HCT116 (cell line): ENCODE measurements around the gene PXDN. TPM values are rescaled to one million over a fixed set of nuclear protein-coding genes. Genes with fewer than 3 reads are reported as not detected.

Experiments used
- ATAC-seq: fragments of 200-7000 bp; cut with Tn5 transposase; 2 replicates; pipeline ENCODE4 v1.9.1; 2020; ENCODE audit warnings: mild to moderate bottlenecking, moderate library complexity
- BruUV-seq: library from RNA; stranded (reverse); fragments of 400-500 nt; replicated peaks from 2 replicates; lab custom pipeline; 2021; lab: Mats Ljungman, UMichigan
- CTCF ChIA-PET: fragments of 300-600 bp; sonication (Branson Sonifier 250); formaldehyde crosslinking; loops from one replicate; lab custom pipeline; 2021; ENCODE audit warnings: antibody characterized with exemption; lab: Charles Lee
- POLR2A ChIA-PET: fragments of 300-600, 350-600 bp; sonication (Branson Sonifier 250); formaldehyde crosslinking; loops from one replicate; lab custom pipeline; 2021; ENCODE audit warnings: antibody characterized with exemption; lab: Charles Lee
- RAD21 ChIA-PET, 2 experiments: fragments of 300-600 bp; sonication (Branson Sonifier 250); formaldehyde crosslinking; loops; one replicate each; lab custom pipeline; 2023; ENCODE audit warnings: low total read pairs in 2 of 2; ENCODE audit not compliant: uncharacterized antibody in 2 of 2, unreplicated experiment in 2 of 2, low non-redundant PET in 1 of 2; lab: Charles Lee
- DNase-seq: peaks from one replicate; pipeline ENCODE4 v3.0.0-alpha.2; 2010; ENCODE audit warnings: low read depth, low spot score
- H2AFZ ChIP-seq: fragments of 200-600 bp; shearing (Covaris generic), sonication (generic); 2 replicates; pipeline ENCODE4 v1.6.1; 2017; ENCODE audit warnings: low read depth, mixed run types, mixed read lengths, antibody characterized with exemption, low read length; ENCODE audit not compliant: poor library complexity, severe bottlenecking
- H3K27ac ChIP-seq: 2 replicates; pipeline ENCODE4 v1.5.1; 2012; ENCODE audit warnings: low read depth, low read length
- H3K27me3 ChIP-seq: fragments of 200-600 bp; sonication (generic); 2 replicates; pipeline ENCODE4 v1.6.1; 2016; ENCODE audit warnings: mixed run types, low read length, mixed read lengths; ENCODE audit not compliant: insufficient read depth
- H3K36me3 ChIP-seq, 2 experiments: fragments of 200-500 bp in 1 of 2; fragments of 200-600 bp in 1 of 2; sonication (Bioruptor generic) in 1 of 2; sonication (generic) in 1 of 2; 2 replicates each; pipeline versions ENCODE4 v1.5.1 to v1.6.1; 2014 to 2016; ENCODE audit warnings: low read length in 2 of 2, inconsistent platforms in 1 of 2, mixed read lengths in 1 of 2, mixed run types in 1 of 2; ENCODE audit not compliant: insufficient read depth in 2 of 2, control insufficient read depth in 1 of 2
- H3K4me1 ChIP-seq, 2 experiments: fragments of 200-600 bp in 1 of 2; sonication (generic) in 1 of 2; 2 replicates each; pipeline versions ENCODE4 v1.5.1 to v1.6.1; 2012 to 2017; ENCODE audit warnings: low read length in 2 of 2, inconsistent platforms in 1 of 2, mild to moderate bottlenecking in 1 of 2, mixed read lengths in 1 of 2, mixed run types in 1 of 2, moderate library complexity in 1 of 2; ENCODE audit not compliant: insufficient read depth in 2 of 2, control insufficient read depth in 1 of 2
- H3K4me2 ChIP-seq: fragments of 200-600 bp; sonication (generic); 2 replicates; pipeline ENCODE4 v1.6.1; 2017; ENCODE audit warnings: mixed run types, low read length, mixed read lengths
- H3K4me3 ChIP-seq, 2 experiments: fragments of 200-600 bp in 1 of 2; sonication (generic) in 1 of 2; replicated peaks in 1 of 2; 2 replicates each; pipeline ENCODE4 v1.5.1; 2011 to 2016; ENCODE audit warnings: low read length in 2 of 2, control low read depth in 1 of 2, low read depth in 1 of 2, mild to moderate bottlenecking in 1 of 2, mixed read lengths in 1 of 2, mixed run types in 1 of 2
- H3K79me2 ChIP-seq: fragments of 200-600 bp; sonication (generic); 2 replicates; pipeline ENCODE4 v1.6.1; 2017; ENCODE audit warnings: mild to moderate bottlenecking, mixed run types, low read length, moderate library complexity, mixed read lengths; ENCODE audit not compliant: insufficient read depth
- H3K9ac ChIP-seq: fragments of 200-600 bp; sonication (generic); 2 replicates; pipeline ENCODE4 v1.6.1; 2016; ENCODE audit warnings: low read length, mixed read lengths
- H3K9me2 ChIP-seq: fragments of 200-600 bp; sonication (generic), shearing (Covaris generic); 2 replicates; pipeline ENCODE4 v1.6.1; 2017; ENCODE audit warnings: mixed run types, mild to moderate bottlenecking, moderate library complexity; ENCODE audit not compliant: insufficient read depth
- H3K9me3 ChIP-seq, 2 experiments: fragments of 200-500 bp in 1 of 2; fragments of 200-600 bp in 1 of 2; sonication (Bioruptor generic) in 1 of 2; sonication (generic) in 1 of 2; 2 replicates each; pipeline ENCODE4 v1.6.1; 2014 to 2017; ENCODE audit warnings: low read length in 2 of 2, mixed read lengths in 2 of 2, inconsistent platforms in 1 of 2, low read depth in 1 of 2, mild to moderate bottlenecking in 1 of 2, mixed run types in 1 of 2, moderate library complexity in 1 of 2; ENCODE audit not compliant: control insufficient read depth in 1 of 2, insufficient read depth in 1 of 2
- H4K20me1 ChIP-seq: fragments of 200-600 bp; sonication (generic), shearing (Covaris generic); 2 replicates; pipeline ENCODE4 v1.6.1; 2017; ENCODE audit warnings: mixed run types, mild to moderate bottlenecking, moderate library complexity; ENCODE audit not compliant: insufficient read depth
- CBX3 ChIP-seq: IDR thresholded peaks from 2 replicates; pipeline ENCODE4 v1.6.1; 2012; ENCODE audit warnings: low read depth
- POLR2A ChIP-seq: IDR thresholded peaks from 2 replicates; pipeline ENCODE4 v1.7.0; 2011; ENCODE audit warnings: borderline replicate concordance; ENCODE audit not compliant: insufficient read depth, insufficient read length; ENCODE audit errors: extremely low read depth
- ZBTB33 ChIP-seq: IDR thresholded peaks from 2 replicates; pipeline ENCODE4 v1.6.1; 2011; ENCODE audit warnings: mild to moderate bottlenecking, low read length, moderate library complexity; ENCODE audit not compliant: insufficient replicate concordance; ENCODE audit errors: extremely low read depth
- intact Hi-C: fragments of 100-400 bp; cut with micrococcal nuclease; formaldehyde crosslinking; loops from 2 replicates; pipeline ENCODE4 v1.10.0; 2022
- total RNA-seq: library from RNA; stranded (reverse); gene quantifications from one replicate; pipeline ENCODE4 v1.2.1, GENCODE V29; 2021; ENCODE audit not compliant: unreplicated experiment

Gene PXDN
- total RNA-seq, 1 experiment from 2014 or later, result 10.7 TPM

GRCh38 chr2:1588978-1589621, 155.2 kb downstream of the PXDN start:
- Histone ChIP-seq H3K9ac (no peak overlapping the region), H3K27ac (no peak overlapping the region), H3K4me1 (peaks cover 9 to 11% of the 10 kb centered on the region in 2 experiments), H3K27me3 (peaks cover 46% of the 10 kb centered on the region), H3K36me3 (no peaks in the 10 kb centered on the region)
- POLR2A ChIA-PET, result no interaction called here
- ATAC-seq (no peak), DNase-seq (no peak)
- intact Hi-C loops, result no loop called here
- no TSS peak for BruUV-seq
- RAD21 ChIA-PET, result no interaction called here
- no peak for TF ChIP-seq ZBTB33
- no peak for TF ChIP-seq POLR2A
- TF ChIP-seq, all 23 proteins: peak for 0
- H2AFZ ChIP-seq, result no peak overlapping the region
- H3K9me3 ChIP-seq, result no peaks in the 10 kb centered on the region
- H3K9me2 ChIP-seq, result no peaks in the 10 kb centered on the region
- CTCF ChIA-PET, result interaction anchor here (0.9 kb wide), 1 partner anchor 162 kb away, joined by 3 read pairs; no protein-coding TSS in a partner anchor
- no peaks in the 10 kb centered on the region for H4K20me1 ChIP-seq
- H3K79me2 ChIP-seq, result no peaks in the 10 kb centered on the region
- no peak overlapping the region for H3K4me2 ChIP-seq
- no peak overlapping the region for H3K4me3 ChIP-seq

- no peaks in the 10 kb centered on the region for H3K9me2 ChIP-seq
- no peak for ATAC-seq
- TF ChIP-seq CBX3, result no peak
- no peaks in the 10 kb centered on the region for H4K20me1 ChIP-seq
- H2AFZ ChIP-seq, result no peak overlapping the region
- H3K36me3 ChIP-seq, result no peaks in the 10 kb centered on the region
- no peak overlapping the region for H3K9ac ChIP-seq
- no peak overlapping the region for H3K4me3 ChIP-seq
- RAD21 ChIA-PET, result no interaction called here
- DNase-seq, result no peak
- POLR2A ChIA-PET, result no interaction called here
- peaks cover 46% of the 10 kb centered on the region for H3K27me3 ChIP-seq
- H3K4me1 ChIP-seq, result peaks cover 3% of the 10 kb centered on the region in 2 experiments
- CTCF ChIA-PET, result interaction anchor here (0.9 kb wide), 1 partner anchor 162 kb away, joined by 3 read pairs; no protein-coding TSS in a partner anchor
- H3K79me2 ChIP-seq, result no peaks in the 10 kb centered on the region
- BruUV-seq, result no TSS peak
- no peak overlapping the region for H3K4me2 ChIP-seq
- no peak overlapping the region for H3K27ac ChIP-seq
- intact Hi-C loops, result no loop called here
- H3K9me3 ChIP-seq, result no peaks in the 10 kb centered on the region
These were observed 156.0 kb downstream of the PXDN start for GRCh38 chr2:1588051-1588977.
